Ishikawa (cell line): Measurements from ENCODE around the gene SRPK1.

Experiments
- CEBPB ChIP-seq: IDR thresholded peaks from 2 replicates; pipeline ENCODE4 v1.6.1; 2012
- CREB1 ChIP-seq: IDR thresholded peaks from 2 replicates; pipeline ENCODE4 v1.6.1; 2012; ENCODE audit warnings: low read depth
- EGR1 ChIP-seq: IDR thresholded peaks from 2 replicates; pipeline ENCODE4 v1.6.1; 2012
- RAD21 ChIP-seq: IDR thresholded peaks from 2 replicates; pipeline ENCODE4 v1.6.1; 2012; ENCODE audit warnings: low read depth
- TAF1 ChIP-seq: IDR thresholded peaks from 2 replicates; pipeline ENCODE4 v1.6.1; 2012; ENCODE audit warnings: low read depth, mild to moderate bottlenecking

GRCh38 chr6:35914536-35914935 lies 6.4 kb downstream of the SRPK1 start:
- TF ChIP-seq RAD21 (no peak), EGR1 (no peak), TAF1 (no peak), CREB1 (no peak), CEBPB (no peak)
